Common myeloid progenitor, CD34-positive (primary cell): ENCODE data around the gene IQCE.

ENCODE experiments used
- CTCF ChIA-PET: fragments of 350-600 bp; sonication (Branson Sonifier 250); formaldehyde crosslinking; loops from one replicate; lab custom pipeline; 2021; ENCODE audit warnings: antibody characterized with exemption; lab: Charles Lee
- POLR2A ChIA-PET: fragments of 350-600 bp; sonication (Branson Sonifier 250); formaldehyde crosslinking; loops from one replicate; lab custom pipeline; 2021; ENCODE audit warnings: antibody characterized with exemption; lab: Charles Lee
- DNase-seq, 3 donors: peaks; one replicate each; pipeline versions ENCODE4 v3.0.0 to v3.0.0-alpha.2; 2013
- H3K27ac ChIP-seq, 2 experiments: 1 replicate in 1 of 2; 2 replicates in 1 of 2; pipeline ENCODE4 v1.7.0; 2013; ENCODE audit warnings: inconsistent platforms in 2 of 2, low read length in 2 of 2, mild to moderate bottlenecking in 2 of 2, low read depth in 1 of 2, moderate library complexity in 1 of 2; ENCODE audit not compliant: severe bottlenecking in 2 of 2, insufficient read depth in 1 of 2, poor library complexity in 1 of 2
- H3K27me3 ChIP-seq, 5 experiments: replicated peaks in 2 of 5; 1 replicate in 3 of 5; 2 replicates in 2 of 5; pipeline versions ENCODE4 v1.6.1 to v1.7.0; 2013; ENCODE audit warnings: low read length in 4 of 5, mild to moderate bottlenecking in 2 of 5, moderate library complexity in 2 of 5, inconsistent platforms in 1 of 5; ENCODE audit not compliant: insufficient read depth in 5 of 5, control insufficient read depth in 4 of 5
- H3K36me3 ChIP-seq, 4 experiments: 1 replicate in 2 of 4; 2 replicates in 2 of 4; pipeline versions ENCODE4 v1.6.1 to v1.7.0; 2013; ENCODE audit warnings: low read length in 3 of 4, control low read depth in 1 of 4, mild to moderate bottlenecking in 1 of 4; ENCODE audit not compliant: control insufficient read depth in 4 of 4, insufficient read depth in 4 of 4
- H3K4me1 ChIP-seq, 4 experiments: 1 replicate in 3 of 4; 2 replicates in 1 of 4; pipeline versions ENCODE4 v1.6.1 to v1.7.1; 2013; ENCODE audit warnings: low read length in 3 of 4, mild to moderate bottlenecking in 3 of 4, control low read depth in 1 of 4, inconsistent platforms in 1 of 4, moderate library complexity in 1 of 4; ENCODE audit not compliant: control insufficient read depth in 4 of 4, insufficient read depth in 4 of 4; ENCODE audit errors: control extremely low read depth in 1 of 4
- H3K4me3 ChIP-seq, 7 experiments: 1 replicate in 4 of 7; 2 replicates in 3 of 7; pipeline versions ENCODE4 v1.5.1 to v1.7.0; 2013; ENCODE audit warnings: mild to moderate bottlenecking in 7 of 7, low read length in 6 of 7, moderate library complexity in 6 of 7, inconsistent platforms in 2 of 7, low read depth in 2 of 7, control low read depth in 1 of 7; ENCODE audit not compliant: insufficient read depth in 4 of 7, control insufficient read depth in 1 of 7; ENCODE audit errors: extremely low read depth in 1 of 7
- H3K9me3 ChIP-seq, 5 experiments: 1 replicate in 4 of 5; 2 replicates in 1 of 5; pipeline versions ENCODE4 v1.6.1 to v1.7.1; 2013; ENCODE audit warnings: low read length in 4 of 5, mild to moderate bottlenecking in 2 of 5, inconsistent platforms in 1 of 5, low read depth in 1 of 5, moderate library complexity in 1 of 5; ENCODE audit not compliant: control insufficient read depth in 4 of 5, insufficient read depth in 2 of 5; ENCODE audit errors: control extremely low read depth in 1 of 5
- WGBS: methylation state at CpG from one replicate; pipeline ENCODE4 v1.1.5; 2013; ENCODE audit not compliant: insufficient coverage; 5-methylcytosine and 5-hydroxymethylcytosine counted together

The IQCE gene

GRCh38 chr7:2583798-2584580 lies 25.2 kb downstream of the IQCE start:
- Histone ChIP-seq H3K27ac (no peak overlapping the region), H3K4me3 (no peak overlapping the region), H3K9me3 (no peaks in the 10 kb centered on the region), H3K27me3 (no peaks in the 10 kb centered on the region), H3K36me3 (peaks cover 3 to 12% (median 8%) of the 10 kb centered on the region in 4 experiments), H3K4me1 (no peaks in the 10 kb centered on the region)
- ChIA-PET CTCF (interaction anchor here (0.7 to 1.8 kb wide), 3 partner anchors 10 to 21 kb away, joined by 3 to 7 read pairs (median 3); no protein-coding TSS in a partner anchor), POLR2A (no interaction called here)
- WGBS = over 99% methylated on average over 34 of the region's 54 CpGs
- no peak for DNase-seq

- no peak overlapping the region for H3K27ac ChIP-seq
- no peaks in the 10 kb centered on the region for H3K4me1 ChIP-seq
- ChIA-PET CTCF (interaction anchor here (0.7 to 1.8 kb wide), 4 partner anchors 11 to 133 kb away, joined by 3 to 7 read pairs (median 4); no protein-coding TSS in a partner anchor), POLR2A (no interaction called here)
- H3K36me3 ChIP-seq = peaks cover 3 to 12% (median 8%) of the 10 kb centered on the region in 4 experiments
- 93% methylated on average over 19 of the region's 19 CpGs for WGBS
- no peaks in the 10 kb centered on the region for H3K9me3 ChIP-seq
- no peak overlapping the region for H3K4me3 ChIP-seq
- no peaks in the 10 kb centered on the region for H3K27me3 ChIP-seq
- DNase-seq = no peak
Observed at GRCh38 chr7:2585446-2585845, 26.7 kb downstream of the IQCE start.

GRCh38 chr7:2586326-2587020 lies 27.7 kb downstream of the IQCE start:
- Histone ChIP-seq H3K4me1 (no peaks in the 10 kb centered on the region), H3K9me3 (no peaks in the 10 kb centered on the region), H3K27me3 (no peaks in the 10 kb centered on the region), H3K36me3 (peaks cover 3 to 12% (median 8%) of the 10 kb centered on the region in 4 experiments), H3K27ac (no peak overlapping the region), H3K4me3 (no peak overlapping the region)
- whole genome bisulfite sequencing = 95% methylated on average over 18 of the region's 24 CpGs
- ChIA-PET CTCF (interaction anchor here (0.7 to 1.8 kb wide), 4 partner anchors 10 to 134 kb away, joined by 3 to 4 read pairs (median 3); no protein-coding TSS in a partner anchor), POLR2A (no interaction called here)
- no peak for DNase-seq

- CTCF ChIA-PET = interaction anchor here (1.2 to 1.8 kb wide), 2 partner anchors 9 to 14 kb away, joined by 3 to 4 read pairs; no protein-coding TSS in a partner anchor
- no peaks in the 10 kb centered on the region for H3K27me3 ChIP-seq
- POLR2A ChIA-PET = no interaction called here
- H3K4me1 ChIP-seq = no peaks in the 10 kb centered on the region
- WGBS = 98% methylated on average over 9 of the region's 9 CpGs
- H3K36me3 ChIP-seq = peaks cover 3 to 15% (median 9%) of the 10 kb centered on the region in 4 experiments
- no peaks in the 10 kb centered on the region for H3K9me3 ChIP-seq
- no peak for DNase-seq
- no peak overlapping the region for H3K4me3 ChIP-seq
- no peak overlapping the region for H3K27ac ChIP-seq
Observed at GRCh38 chr7:2587134-2587533, 28.4 kb downstream of the IQCE start.

GRCh38 chr7:2587778-2588177 lies 29.0 kb downstream of the IQCE start:
- Histone ChIP-seq H3K36me3 (peaks cover 3 to 21% (median 12%) of the 10 kb centered on the region in 4 experiments), H3K27me3 (no peaks in the 10 kb centered on the region), H3K4me3 (no peak overlapping the region), H3K27ac (no peak overlapping the region), H3K4me1 (no peaks in the 10 kb centered on the region), H3K9me3 (no peaks in the 10 kb centered on the region)
- DNase-seq = peak in 1 of 3 donors; percentile 70
- ChIA-PET POLR2A (no interaction called here), CTCF (interaction anchor here (2.1 kb wide), 1 partner anchor 12 kb away, joined by 9 read pairs; no protein-coding TSS in a partner anchor)
- 85% methylated on average over 18 of the region's 21 CpGs for WGBS

- ChIA-PET CTCF (interaction anchor here (0.8 to 2.1 kb wide), 4 partner anchors 11 to 138 kb away, joined by 3 to 9 read pairs (median 3); no protein-coding TSS in a partner anchor), POLR2A (interaction anchor here (0.6 kb wide), 1 partner anchor 61 kb away, joined by 3 read pairs; no protein-coding TSS in a partner anchor)
- Histone ChIP-seq H3K27me3 (no peaks in the 10 kb centered on the region), H3K9me3 (no peaks in the 10 kb centered on the region), H3K4me1 (no peaks in the 10 kb centered on the region), H3K27ac (no peak overlapping the region), H3K36me3 (peaks cover 4 to 24% (median 15%) of the 10 kb centered on the region in 4 experiments), H3K4me3 (no peak overlapping the region)
- WGBS = 95% methylated on average over 16 of the region's 16 CpGs
- no peak for DNase-seq
Observed at GRCh38 chr7:2589341-2589740, 30.6 kb downstream of the IQCE start.
